ENCODE data around the gene TMEM45A. TPM values are rescaled to one million over a fixed set of nuclear protein-coding genes. Genes with fewer than 3 reads are reported as not detected.

Gene TMEM45A
- total and polyA plus RNA-seq, 3 donors from 2014 or later, result 12.2 to 56.0 (median 18.3) TPM

DNA sequence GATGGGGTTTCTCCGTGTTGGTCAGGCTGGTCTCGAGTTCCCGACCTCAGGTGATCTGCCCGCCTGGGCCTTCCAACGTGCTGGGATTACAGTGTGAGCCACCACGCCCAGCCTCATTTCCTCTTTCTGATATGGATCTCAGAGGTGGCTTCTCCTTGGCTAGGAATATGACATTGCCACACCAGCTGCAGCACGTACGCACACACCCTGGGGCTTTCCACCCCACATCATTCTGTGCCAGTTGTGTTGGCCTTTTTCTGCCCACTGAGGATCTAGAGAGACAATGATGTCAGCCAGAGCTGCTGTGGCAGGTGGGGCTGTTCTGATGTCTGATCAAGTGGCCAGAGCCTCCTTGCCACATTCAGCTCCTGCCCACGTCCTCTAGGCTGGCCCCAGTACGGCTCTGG, 29.0 kb downstream of the TMEM45A start:
- Histone ChIP-seq H3K27ac (no peak overlapping the region), H3K27me3 (no peaks in the 10 kb centered on the region), H3K36me3 (ENCODE audit: low read depth, missing control alignments) (no peaks in the 10 kb centered on the region), H3K4me3 (no peak overlapping the region), H3K9me3 (no peaks in the 10 kb centered on the region), H3K4me1 (peaks cover 3% of the 10 kb centered on the region)
- intact Hi-C loops (cut with DNase I; ENCODE audit: low total_unique reads), result no loop called here
- 81 to 90% methylated on average over 8 to 10 of the region's 10 CpGs for WGBS, 2 donors
- TF ChIP-seq POLR2A (IDR thresholded peaks at IDR 0.05), result no peak
- TF ChIP-seq, protein P1, sequence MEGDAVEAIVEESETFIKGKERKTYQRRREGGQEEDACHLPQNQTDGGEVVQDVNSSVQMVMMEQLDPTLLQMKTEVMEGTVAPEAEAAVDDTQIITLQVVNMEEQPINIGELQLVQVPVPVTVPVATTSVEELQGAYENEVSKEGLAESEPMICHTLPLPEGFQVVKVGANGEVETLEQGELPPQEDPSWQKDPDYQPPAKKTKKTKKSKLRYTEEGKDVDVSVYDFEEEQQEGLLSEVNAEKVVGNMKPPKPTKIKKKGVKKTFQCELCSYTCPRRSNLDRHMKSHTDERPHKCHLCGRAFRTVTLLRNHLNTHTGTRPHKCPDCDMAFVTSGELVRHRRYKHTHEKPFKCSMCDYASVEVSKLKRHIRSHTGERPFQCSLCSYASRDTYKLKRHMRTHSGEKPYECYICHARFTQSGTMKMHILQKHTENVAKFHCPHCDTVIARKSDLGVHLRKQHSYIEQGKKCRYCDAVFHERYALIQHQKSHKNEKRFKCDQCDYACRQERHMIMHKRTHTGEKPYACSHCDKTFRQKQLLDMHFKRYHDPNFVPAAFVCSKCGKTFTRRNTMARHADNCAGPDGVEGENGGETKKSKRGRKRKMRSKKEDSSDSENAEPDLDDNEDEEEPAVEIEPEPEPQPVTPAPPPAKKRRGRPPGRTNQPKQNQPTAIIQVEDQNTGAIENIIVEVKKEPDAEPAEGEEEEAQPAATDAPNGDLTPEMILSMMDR (IDR thresholded peaks at IDR 0.05), result no peak
- no peak for DNase-seq

DNA sequence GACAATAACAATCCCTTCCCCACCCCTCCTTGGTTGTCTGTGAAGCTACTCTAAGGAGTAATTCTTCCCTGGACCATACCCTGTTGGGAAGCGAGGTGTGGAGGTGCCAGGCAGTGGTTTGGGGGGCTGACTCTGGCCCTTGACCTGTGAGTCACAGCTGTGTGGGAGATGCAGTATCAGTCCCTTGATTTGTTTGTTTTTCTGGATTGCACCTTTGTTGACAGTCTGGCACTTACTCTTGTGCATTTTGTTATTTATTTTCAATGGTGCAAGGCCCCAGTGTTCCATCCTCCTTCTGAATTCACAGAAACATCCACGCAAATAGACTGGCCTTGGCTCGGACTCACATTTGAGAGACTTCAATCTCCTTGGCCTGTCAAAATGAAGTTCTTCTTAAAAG, 29.7 kb downstream of the TMEM45A start:
- Histone ChIP-seq H3K27me3 (no peaks in the 10 kb centered on the region), H3K27ac (no peak overlapping the region), H3K36me3 (ENCODE audit: low read depth, missing control alignments) (no peaks in the 10 kb centered on the region), H3K4me1 (peaks cover 3% of the 10 kb centered on the region), H3K9me3 (no peaks in the 10 kb centered on the region), H3K4me3 (no peak overlapping the region)
- DNase-seq, result no peak
- WGBS, 2 donors, result 90 to 95% methylated on average over 3 of the region's 3 CpGs
- TF ChIP-seq, protein P1 (IDR thresholded peaks at IDR 0.05), result no peak
- TF ChIP-seq POLR2A (IDR thresholded peaks at IDR 0.05), result no peak
- intact Hi-C loops (cut with DNase I; ENCODE audit: low total_unique reads), result no loop called here

DNA sequence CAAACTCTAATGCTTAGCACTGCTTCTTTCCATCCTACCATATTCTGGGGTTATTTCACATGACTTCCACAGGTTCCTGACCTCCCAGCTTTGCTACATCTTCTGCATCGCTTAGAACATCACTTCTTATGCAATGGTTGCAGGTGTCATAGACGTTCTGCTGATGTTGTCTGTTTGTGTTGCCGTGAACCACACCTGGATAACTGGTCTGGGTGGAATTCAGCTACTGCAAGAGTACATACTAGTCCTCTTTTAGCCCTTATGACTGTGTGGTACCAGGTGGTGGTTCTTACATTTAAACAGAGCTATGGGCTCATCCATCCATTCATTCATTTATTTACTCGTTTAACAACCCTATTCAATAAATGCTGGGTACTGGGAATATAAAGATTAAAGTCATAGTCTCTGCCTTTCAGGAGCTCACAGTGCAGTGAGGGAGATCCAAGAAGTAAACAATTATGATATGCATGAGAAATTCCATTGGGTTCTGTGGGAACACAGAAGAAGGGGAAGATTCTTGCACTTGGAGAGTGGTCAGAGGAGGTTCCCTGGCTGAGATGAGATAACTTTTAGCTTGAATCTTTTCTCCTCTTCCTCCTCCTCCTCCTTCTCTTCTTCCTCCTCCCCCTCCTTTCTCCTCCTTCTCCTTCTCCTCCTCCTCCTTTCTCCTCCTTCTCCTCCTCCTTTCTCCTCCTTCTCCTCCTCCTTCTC, 30.8 kb downstream of the TMEM45A start:
- intact Hi-C loops (cut with DNase I; ENCODE audit: low total_unique reads), result no loop called here
- Histone ChIP-seq H3K36me3 (ENCODE audit: low read depth, missing control alignments) (no peaks in the 10 kb centered on the region), H3K4me3 (no peak overlapping the region), H3K27me3 (no peaks in the 10 kb centered on the region), H3K9me3 (no peaks in the 10 kb centered on the region), H3K4me1 (peaks cover 3% of the 10 kb centered on the region), H3K27ac (no peak overlapping the region)
- no peak for DNase-seq
- WGBS, 2 donors, result 95 to 97% methylated on average over 4 of the region's 4 CpGs
- TF ChIP-seq POLR2A (IDR thresholded peaks at IDR 0.05), result no peak
- TF ChIP-seq, protein P1 (IDR thresholded peaks at IDR 0.05), result no peak

DNA sequence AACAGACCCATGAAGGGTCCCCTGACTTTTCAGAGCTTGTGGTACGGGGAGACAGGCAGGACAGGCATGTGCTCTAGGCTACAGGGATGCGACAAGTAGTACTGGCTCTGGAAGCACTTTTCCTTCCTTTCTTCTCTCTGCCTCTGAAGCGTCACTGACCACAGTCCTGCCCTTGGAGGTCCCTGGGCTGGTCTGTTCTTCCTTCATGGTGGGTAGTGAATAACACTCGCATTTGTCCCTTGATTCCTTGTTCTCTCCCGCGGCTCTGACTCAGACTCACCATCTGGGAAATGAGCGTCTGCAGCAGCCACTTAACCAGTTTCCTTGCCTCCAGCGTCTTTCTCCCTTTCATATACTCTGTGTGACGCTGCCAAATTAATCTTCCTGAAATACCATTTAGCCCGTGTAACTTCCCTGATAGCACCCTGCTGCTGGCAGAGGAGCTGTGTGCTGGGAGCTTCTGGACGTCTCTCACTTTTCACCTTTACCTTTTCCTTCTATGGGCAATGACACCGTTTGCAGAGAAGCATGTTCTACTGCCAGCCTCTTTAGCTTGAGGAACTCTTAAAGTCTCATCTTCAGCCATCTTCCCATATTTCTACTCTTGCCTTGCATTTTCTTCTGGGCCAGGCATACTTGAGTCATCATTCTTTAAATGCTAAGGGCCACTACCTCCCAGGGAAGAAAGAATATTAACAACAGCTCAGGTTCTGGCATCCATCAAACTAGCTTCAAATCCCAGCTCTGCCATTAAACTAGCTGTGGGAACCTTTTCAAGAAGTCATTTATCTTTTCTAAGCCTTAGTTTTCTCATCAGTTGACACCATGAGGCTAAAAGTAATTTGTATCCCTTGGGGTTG, 33.6 kb downstream of the TMEM45A start:
- no peak for TF ChIP-seq POLR2A (IDR thresholded peaks at IDR 0.05)
- TF ChIP-seq, protein P1 (IDR thresholded peaks at IDR 0.05), result no peak
- no peaks in the 10 kb centered on the region for H3K9me3 ChIP-seq
- no peak for DNase-seq
- no peak overlapping the region for H3K4me3 ChIP-seq
- peaks cover 3% of the 10 kb centered on the region for H3K4me1 ChIP-seq
- H3K27me3 ChIP-seq, result no peaks in the 10 kb centered on the region
- peak overlapping the region in 1 of 2 donors; percentile 0 for H3K27ac ChIP-seq
- H3K36me3 ChIP-seq (ENCODE audit: low read depth, missing control alignments), result no peaks in the 10 kb centered on the region
- 62 to 70% methylated on average over 12 of the region's 12 CpGs for WGBS, 2 donors
- intact Hi-C loops (cut with DNase I; ENCODE audit: low total_unique reads), result no loop called here
